SK-N-SH (cell line): ENCODE data around the gene PMEPA1. TPM values are rescaled to one million over a fixed set of nuclear protein-coding genes. Genes with fewer than 3 reads are reported as not detected.

Experiments used
- CTCF ChIA-PET: fragments of 300-600, 350-600 bp; formaldehyde crosslinking; extraction: SDS; loops from one replicate; lab custom pipeline; 2021; lab: Yijun Ruan, JAX
- POLR2A ChIA-PET: fragments of 350-600 bp; sonication (Branson Sonifier 250); formaldehyde crosslinking; extraction: SDS; loops from one replicate; lab custom pipeline; 2020; ENCODE audit warnings: antibody characterized with exemption, inconsistent platforms; lab: Yijun Ruan, JAX
- DNase-seq: peaks from one replicate; pipeline ENCODE4 v3.0.0; 2012
- H2AFZ ChIP-seq: fragments of 200-600 bp; sonication (generic); 2 replicates; pipeline ENCODE4 v1.8.1; 2016; ENCODE audit warnings: antibody characterized with exemption, mild to moderate bottlenecking, low read depth
- H3F3A ChIP-seq: fragments of 200-600 bp; sonication (generic); replicated peaks from 2 replicates; pipeline ENCODE3; 2016; ENCODE audit warnings: antibody characterized with exemption, mild to moderate bottlenecking; ENCODE audit not compliant: insufficient read depth
- H3K27ac ChIP-seq, 2 experiments: fragments of 200-500 bp in 1 of 2; fragments of 200-600 bp in 1 of 2; sonication (Bioruptor generic) in 1 of 2; sonication (generic), shearing (Covaris generic) in 1 of 2; 2 replicates each; pipeline versions ENCODE4 v1.5.1 to v1.6.1; 2014 to 2016; ENCODE audit warnings: low read depth in 2 of 2, inconsistent platforms in 1 of 2, low read length in 1 of 2, mild to moderate bottlenecking in 1 of 2, mixed read lengths in 1 of 2
- H3K27me3 ChIP-seq: fragments of 200-600 bp; sonication (generic), shearing (Covaris generic); 2 replicates; pipeline ENCODE4 v1.6.1; 2016; ENCODE audit warnings: mixed run types; ENCODE audit not compliant: insufficient read depth
- H3K36me3 ChIP-seq, 2 experiments: fragments of 200-500 bp in 1 of 2; fragments of 200-600 bp in 1 of 2; sonication (Bioruptor generic) in 1 of 2; sonication (generic) in 1 of 2; replicated peaks in 1 of 2; 2 replicates each; pipeline versions ENCODE3 to v1.5.1; 2014 to 2016; ENCODE audit warnings: low read length in 1 of 2, mild to moderate bottlenecking in 1 of 2; ENCODE audit not compliant: insufficient read depth in 2 of 2, control insufficient read depth in 1 of 2
- H3K4me1 ChIP-seq, 2 experiments: fragments of 200-500 bp in 1 of 2; fragments of 200-600 bp in 1 of 2; sonication (Bioruptor generic) in 1 of 2; sonication (generic), shearing (Covaris generic) in 1 of 2; 2 replicates each; pipeline versions ENCODE4 v1.5.1 to v1.6.1; 2014 to 2016; ENCODE audit warnings: low read depth in 1 of 2, low read length in 1 of 2, mixed run types in 1 of 2; ENCODE audit not compliant: insufficient read depth in 2 of 2, control insufficient read depth in 1 of 2
- H3K4me2 ChIP-seq: fragments of 200-600 bp; sonication (generic), shearing (Covaris generic); 2 replicates; pipeline ENCODE4 v1.6.1; 2017; ENCODE audit warnings: mixed run types
- H3K4me3 ChIP-seq, 2 experiments: fragments of 200-500 bp in 1 of 2; fragments of 200-600 bp in 1 of 2; sonication (Bioruptor generic) in 1 of 2; sonication (generic), shearing (Covaris generic) in 1 of 2; 2 replicates each; pipeline versions ENCODE4 v1.5.1 to v1.8.1; 2014 to 2016; ENCODE audit warnings: low read depth in 2 of 2, inconsistent platforms in 1 of 2, low read length in 1 of 2, mild to moderate bottlenecking in 1 of 2, mixed read lengths in 1 of 2, moderate library complexity in 1 of 2
- H3K79me2 ChIP-seq: fragments of 200-600 bp; sonication (generic); 2 replicates; pipeline ENCODE4 v1.8.1; 2017; ENCODE audit warnings: mild to moderate bottlenecking; ENCODE audit not compliant: insufficient read depth
- H3K9ac ChIP-seq: fragments of 200-600 bp; sonication (generic); 2 replicates; pipeline ENCODE4 v1.6.1; 2017; ENCODE audit warnings: mixed run types
- H3K9me2 ChIP-seq: fragments of 200-600 bp; sonication (generic); 2 replicates; pipeline ENCODE4 v1.6.1; 2017; ENCODE audit warnings: mixed run types
- H3K9me3 ChIP-seq: fragments of 200-600 bp; sonication (generic); 2 replicates; pipeline ENCODE4 v1.6.1; 2017; ENCODE audit warnings: mixed run types, mild to moderate bottlenecking, moderate library complexity
- H4K20me1 ChIP-seq: fragments of 200-600 bp; sonication (generic); 2 replicates; pipeline ENCODE4 v1.6.1; 2017; ENCODE audit warnings: mild to moderate bottlenecking, mixed run types; ENCODE audit not compliant: insufficient read depth
- CTCF ChIP-seq: fragments of 200-600 bp; sonication (generic); IDR thresholded peaks from 2 replicates; pipeline ENCODE4 v1.6.1; 2017; ENCODE audit warnings: antibody characterized with exemption, mild to moderate bottlenecking, moderate library complexity
- ELF1 ChIP-seq: IDR thresholded peaks from 2 replicates; pipeline ENCODE4 v1.4.0; 2012
- FOXJ3 ChIP-seq: sonication (generic); formaldehyde crosslinking; IDR thresholded peaks from 2 replicates; pipeline ENCODE4 v1.5.1; 2020; ENCODE audit warnings: mild to moderate bottlenecking, missing genetic modification reagents
- GABPA ChIP-seq: IDR thresholded peaks from 2 replicates; pipeline ENCODE4 v1.4.0; 2012; ENCODE audit warnings: low read depth, mild to moderate bottlenecking
- MAX ChIP-seq: IDR thresholded peaks from 2 replicates; pipeline ENCODE4 v1.4.0; 2012; ENCODE audit warnings: low read depth
- MXI1 ChIP-seq: IDR thresholded peaks from 2 replicates; pipeline ENCODE4 v1.6.1; 2012; ENCODE audit warnings: mild to moderate bottlenecking, low read depth, low read length, improper control_type of control experiment
- SIN3A ChIP-seq: IDR thresholded peaks from 2 replicates; pipeline ENCODE4 v1.6.1; 2012; ENCODE audit warnings: low read depth, mild to moderate bottlenecking, low read length, moderate library complexity, borderline replicate concordance
- SMC3 ChIP-seq: IDR thresholded peaks from 2 replicates; pipeline ENCODE4 v1.6.1; 2012; ENCODE audit warnings: low read depth, low read length, improper control_type of control experiment
- TAF1 ChIP-seq: IDR thresholded peaks from 2 replicates; pipeline ENCODE4 v1.6.1; 2012; ENCODE audit warnings: low read depth, mild to moderate bottlenecking, low read length, moderate library complexity, borderline replicate concordance
- TCF12 ChIP-seq: IDR thresholded peaks from 2 replicates; pipeline ENCODE4 v1.4.0; 2012
- WGBS: methylation state at CpG from one replicate; pipeline ENCODE4 v1.1.6; 2017; ENCODE audit warnings: low lambda C conversion rate; 5-methylcytosine and 5-hydroxymethylcytosine counted together
- polyA plus RNA-seq, 3 experiments: library from polyadenylated mRNA; depleted of rRNA; stranded (reverse); fragments of >200 nt; gene quantifications; 2 replicates each; pipeline ENCODE4 v1.2.3, GENCODE V29; 2012
- TF ChIP-seq, protein P1 (sequence below): fragments of 150-350 bp; IDR thresholded peaks from 2 replicates; pipeline ENCODE4 v1.6.1; 2017; ENCODE audit warnings: antibody characterized with exemption, low read length, low read depth, borderline replicate concordance
- TF ChIP-seq, protein P2 (sequence below): fragments of 150-350 bp; IDR thresholded peaks from 2 replicates; pipeline ENCODE4 v1.6.1; 2016; ENCODE audit warnings: mild to moderate bottlenecking, low read depth, low read length

PMEPA1 gene
- polyA plus RNA-seq, 1 of the 3 experiments (the other 2 are of a cell fraction), result 7.1 TPM

DNA sequence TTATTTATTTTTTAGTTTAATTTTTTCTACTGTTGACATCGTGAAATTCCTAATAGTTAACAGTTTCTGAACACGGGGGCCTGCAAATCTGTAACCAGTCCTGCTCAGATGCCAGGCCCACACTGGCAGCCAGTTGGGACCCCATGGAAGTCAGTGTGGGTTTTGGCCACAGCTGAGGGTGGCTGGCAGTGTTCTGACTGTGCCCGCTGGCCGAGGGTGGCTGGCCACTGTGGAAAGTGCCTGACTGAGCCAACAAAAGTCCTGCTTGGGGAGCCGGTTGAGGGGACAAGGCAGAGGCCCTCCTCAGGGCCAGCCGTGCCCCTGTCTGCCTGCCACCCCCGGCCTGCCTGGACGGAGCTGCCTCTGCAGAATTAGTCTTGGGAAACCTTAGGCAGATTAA is 4.1 kb upstream of the PMEPA1 start:
- CTCF ChIA-PET, result no interaction called here

GRCh38 chr20:57713505-57713903 is 3.7 kb upstream of the PMEPA1 start:
- Histone ChIP-seq H3K9me2 (no peaks in the 10 kb centered on the region), H3K4me2 (no peak overlapping the region), H3K9me3 (no peaks in the 10 kb centered on the region), H3K36me3 (no peaks in the 10 kb centered on the region), H3K27ac (no peak overlapping the region), H3K4me3 (no peak overlapping the region), H3K27me3 (no peaks in the 10 kb centered on the region), H3K79me2 (peaks cover 17% of the 10 kb centered on the region), H3K4me1 (peaks cover 27 to 28% of the 10 kb centered on the region in 2 experiments), H3F3A (no peaks in the 10 kb centered on the region), H4K20me1 (peaks cover 4% of the 10 kb centered on the region), H2AFZ (no peak overlapping the region), H3K9ac (no peak overlapping the region; the same call in 1 of the 2 replicates)
- no peak for TF ChIP-seq SIN3A
- TF ChIP-seq CTCF, result no peak
- TF ChIP-seq MAX, result no peak
- ChIA-PET POLR2A (no interaction called here), CTCF (no interaction called here)
- DNase-seq, result no peak
- WGBS, result 93% methylated on average over 10 of the region's 10 CpGs

More for the DNA sequence above, 4.1 kb upstream of the PMEPA1 start:
- no peaks in the 10 kb centered on the region for H3K27me3 ChIP-seq
- H3F3A ChIP-seq, result no peaks in the 10 kb centered on the region
- no peak overlapping the region for H3K4me3 ChIP-seq
- 0 out of 2 replicates have a peak overlapping the region, but pooled peaks have one; percentile 48 for H3K4me2 ChIP-seq
- H2AFZ ChIP-seq, result no peak overlapping the region
- TF ChIP-seq GABPA (no peak), TCF12 (no peak), MXI1 (no peak), MAX (no peak), SIN3A (no peak), FOXJ3 (CRISPR knock-in tag) (no peak), TAF1 (no peak), ELF1 (no peak), SMC3 (no peak)
- TF ChIP-seq, protein P1, sequence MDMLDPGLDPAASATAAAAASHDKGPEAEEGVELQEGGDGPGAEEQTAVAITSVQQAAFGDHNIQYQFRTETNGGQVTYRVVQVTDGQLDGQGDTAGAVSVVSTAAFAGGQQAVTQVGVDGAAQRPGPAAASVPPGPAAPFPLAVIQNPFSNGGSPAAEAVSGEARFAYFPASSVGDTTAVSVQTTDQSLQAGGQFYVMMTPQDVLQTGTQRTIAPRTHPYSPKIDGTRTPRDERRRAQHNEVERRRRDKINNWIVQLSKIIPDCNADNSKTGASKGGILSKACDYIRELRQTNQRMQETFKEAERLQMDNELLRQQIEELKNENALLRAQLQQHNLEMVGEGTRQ, result no peak
- TF ChIP-seq, protein P2, sequence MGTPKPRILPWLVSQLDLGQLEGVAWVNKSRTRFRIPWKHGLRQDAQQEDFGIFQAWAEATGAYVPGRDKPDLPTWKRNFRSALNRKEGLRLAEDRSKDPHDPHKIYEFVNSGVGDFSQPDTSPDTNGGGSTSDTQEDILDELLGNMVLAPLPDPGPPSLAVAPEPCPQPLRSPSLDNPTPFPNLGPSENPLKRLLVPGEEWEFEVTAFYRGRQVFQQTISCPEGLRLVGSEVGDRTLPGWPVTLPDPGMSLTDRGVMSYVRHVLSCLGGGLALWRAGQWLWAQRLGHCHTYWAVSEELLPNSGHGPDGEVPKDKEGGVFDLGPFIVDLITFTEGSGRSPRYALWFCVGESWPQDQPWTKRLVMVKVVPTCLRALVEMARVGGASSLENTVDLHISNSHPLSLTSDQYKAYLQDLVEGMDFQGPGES, result no peak
- H3K4me1 ChIP-seq, result peaks cover 28 to 29% of the 10 kb centered on the region in 2 experiments
- H3K27ac ChIP-seq, result peak overlapping the region in 1 of 2 experiments; percentile 63; a peak in 2 of 4 replicates
- H3K9ac ChIP-seq, result no peak overlapping the region; the same call in 1 of the 2 replicates
- WGBS, result 80% methylated on average over 6 of the region's 8 CpGs
- peaks cover 12% of the 10 kb centered on the region for H3K79me2 ChIP-seq
- H3K36me3 ChIP-seq, result no peaks in the 10 kb centered on the region
- H3K9me3 ChIP-seq, result no peaks in the 10 kb centered on the region
- POLR2A ChIA-PET, result no interaction called here
- no peaks in the 10 kb centered on the region; the same call in 1 of the 2 replicates for H4K20me1 ChIP-seq
- DNase-seq, result no peak
- H3K9me2 ChIP-seq, result no peaks in the 10 kb centered on the region
